GM13976 (cell line): ENCODE data around the gene KIAA1755.

Source experiments
- DNase-seq: peaks from one replicate; pipeline ENCODE4 v3.0.0; 2012; ENCODE audit warnings: low spot score
- CTCF ChIP-seq: IDR thresholded peaks from 2 replicates; pipeline ENCODE4 v1.5.1; 2012; ENCODE audit warnings: borderline replicate concordance, mild to moderate bottlenecking; ENCODE audit not compliant: insufficient read depth; ENCODE audit errors: extremely low read depth, missing control alignments, control extremely low read depth
- in situ Hi-C: fragments of 300-500 bp; cut with MboI; formaldehyde crosslinking; loops from one replicate; pipeline ENCODE4 v1.12.0; 2022; ENCODE audit warnings: low sequenced_read_pairs, mixed read lengths, inconsistent platforms; ENCODE audit not compliant: unreplicated experiment

KIAA1755 gene

GRCh38 chr20:38298768-38299288 is 38.3 kb upstream of the KIAA1755 start:
- in situ Hi-C loops: no loop called here
- DNase-seq: no peak
- TF ChIP-seq CTCF: no peak

GRCh38 chr20:38297916-38298674 is 37.6 kb upstream of the KIAA1755 start:
- no peak for DNase-seq
- no peak for TF ChIP-seq CTCF
- in situ Hi-C loops: no loop called here

- no peak for DNase-seq
- TF ChIP-seq CTCF: no peak
- in situ Hi-C loops: no loop called here
Observed at GRCh38 chr20:38296433-38296832, 35.9 kb upstream of the KIAA1755 start.

GRCh38 chr20:38295811-38296210 is 35.3 kb upstream of the KIAA1755 start:
- no peak for TF ChIP-seq CTCF
- in situ Hi-C loops: no loop called here
- no peak for DNase-seq

GRCh38 chr20:38294076-38294591 is 33.6 kb upstream of the KIAA1755 start:
- TF ChIP-seq CTCF: no peak
- DNase-seq: no peak
- in situ Hi-C loops: no loop called here

GRCh38 chr20:38293491-38294065 is 33.0 kb upstream of the KIAA1755 start:
- in situ Hi-C loops: no loop called here
- no peak for TF ChIP-seq CTCF
- no peak for DNase-seq

GRCh38 chr20:38291966-38292365 is 31.4 kb upstream of the KIAA1755 start:
- in situ Hi-C loops: no loop called here
- TF ChIP-seq CTCF: no peak
- DNase-seq: no peak
